Left ventricle myocardium inferior (tissue), 1 donor: ENCODE results near the gene BUD13. TPM values are rescaled to one million over a fixed set of nuclear protein-coding genes. Genes with fewer than 3 reads are reported as not detected.

Experiments used
- DNase-seq: peaks from one replicate; pipeline ENCODE4 v3.0.0-alpha.2; 2020
- H3K27ac ChIP-seq: fragments of 200-600 bp; replicated peaks from 2 replicates; pipeline ENCODE4 v1.8.0; 2021
- H3K27me3 ChIP-seq: fragments of 200-600 bp; 2 replicates; pipeline ENCODE4 v1.8.0; 2021; ENCODE audit warnings: low read depth
- H3K36me3 ChIP-seq: fragments of 200-600 bp; 2 replicates; pipeline ENCODE4 v1.8.0; 2021
- H3K4me1 ChIP-seq: fragments of 200-600 bp; 2 replicates; pipeline ENCODE4 v1.8.0; 2021
- H3K4me3 ChIP-seq: fragments of 200-600 bp; 2 replicates; pipeline ENCODE4 v1.8.0; 2021; ENCODE audit warnings: mild to moderate bottlenecking, moderate library complexity
- H3K9me3 ChIP-seq: fragments of 200-600 bp; replicated peaks from 2 replicates; pipeline ENCODE4 v1.8.0; 2021
- intact Hi-C: fragments of 100-400 bp; cut with micrococcal nuclease; formaldehyde crosslinking; loops from one replicate; pipeline ENCODE4 v1.11.0; 2022
- total RNA-seq: library from RNA; stranded (reverse); fragmentation: NEBNext Ultra II Directional; extraction: Animal tissue kit (Norgen Biotek cat#: 25700); gene quantifications from one replicate; pipeline ENCODE4 v1.2.1, GENCODE V29; 2021
- TF ChIP-seq, protein P1 (sequence below): fragments of 200-600 bp; IDR thresholded peaks from 2 replicates; pipeline ENCODE4 v1.8.0; 2021; ENCODE audit warnings: antibody characterized with exemption, mild to moderate bottlenecking, borderline replicate concordance
- donor health status: DM: no; HTN: yes; CAD: no; lungs with severe emphysema.

Gene BUD13
- total RNA-seq, 1 donor from 2014 or later, result 7.1 TPM

DNA sequence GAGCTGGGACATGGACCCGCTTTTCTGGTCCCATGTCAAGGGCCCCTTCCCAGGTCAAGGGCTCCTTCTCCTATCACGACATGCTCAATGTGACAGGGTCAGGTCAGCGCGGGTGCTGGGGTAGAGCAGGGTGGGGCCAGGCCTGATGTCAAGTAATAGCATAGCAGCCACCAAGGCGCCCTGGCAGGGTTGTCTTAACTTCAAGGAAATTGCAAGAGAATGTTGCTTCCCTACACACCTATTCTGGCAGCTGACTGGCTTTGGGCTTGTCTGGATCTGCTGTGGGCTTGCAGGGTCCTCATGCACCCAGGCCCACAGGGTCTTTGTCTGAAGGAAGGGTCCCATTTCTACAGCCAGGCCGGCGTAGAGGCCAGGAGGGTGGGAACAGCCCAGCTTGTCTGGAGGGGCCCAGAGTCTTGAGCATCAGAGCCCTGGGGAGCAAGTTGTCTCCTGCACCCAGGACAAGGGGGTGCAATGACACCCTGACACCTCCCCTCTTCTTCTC, 71.4 kb downstream of the BUD13 start:
- no peak for DNase-seq
- intact Hi-C loops, result no loop called here

DNA sequence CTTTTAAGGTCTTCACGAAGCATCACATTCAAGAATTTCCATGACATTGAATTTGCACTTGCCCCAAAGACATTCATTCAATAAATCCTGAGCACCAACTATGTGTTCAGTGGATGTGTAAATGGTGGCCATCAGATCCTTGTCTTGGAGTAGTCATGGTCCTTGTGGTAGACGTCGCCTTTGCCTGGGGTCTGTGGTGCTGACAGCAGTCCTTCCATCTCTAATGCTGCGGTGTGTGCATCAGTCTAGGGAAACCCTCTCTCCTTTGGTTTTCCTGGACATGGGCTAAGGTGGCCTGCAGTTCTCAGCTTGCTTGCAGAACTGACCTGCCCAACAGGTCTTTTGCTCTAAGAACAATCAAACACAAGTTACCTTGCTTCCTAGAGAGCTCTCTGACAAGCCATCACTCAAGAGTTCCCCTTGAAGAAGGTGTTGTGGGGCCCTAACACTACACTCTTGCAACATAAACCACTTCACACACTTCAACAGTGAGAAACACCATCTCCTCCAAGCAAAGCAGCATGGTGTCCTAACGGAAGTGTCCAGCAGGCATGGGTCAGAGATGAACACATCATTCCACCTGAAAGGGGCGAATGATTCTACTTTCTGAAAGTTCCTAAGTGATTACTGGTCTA, 72.1 kb downstream of the BUD13 start:
- TF ChIP-seq, protein P1, sequence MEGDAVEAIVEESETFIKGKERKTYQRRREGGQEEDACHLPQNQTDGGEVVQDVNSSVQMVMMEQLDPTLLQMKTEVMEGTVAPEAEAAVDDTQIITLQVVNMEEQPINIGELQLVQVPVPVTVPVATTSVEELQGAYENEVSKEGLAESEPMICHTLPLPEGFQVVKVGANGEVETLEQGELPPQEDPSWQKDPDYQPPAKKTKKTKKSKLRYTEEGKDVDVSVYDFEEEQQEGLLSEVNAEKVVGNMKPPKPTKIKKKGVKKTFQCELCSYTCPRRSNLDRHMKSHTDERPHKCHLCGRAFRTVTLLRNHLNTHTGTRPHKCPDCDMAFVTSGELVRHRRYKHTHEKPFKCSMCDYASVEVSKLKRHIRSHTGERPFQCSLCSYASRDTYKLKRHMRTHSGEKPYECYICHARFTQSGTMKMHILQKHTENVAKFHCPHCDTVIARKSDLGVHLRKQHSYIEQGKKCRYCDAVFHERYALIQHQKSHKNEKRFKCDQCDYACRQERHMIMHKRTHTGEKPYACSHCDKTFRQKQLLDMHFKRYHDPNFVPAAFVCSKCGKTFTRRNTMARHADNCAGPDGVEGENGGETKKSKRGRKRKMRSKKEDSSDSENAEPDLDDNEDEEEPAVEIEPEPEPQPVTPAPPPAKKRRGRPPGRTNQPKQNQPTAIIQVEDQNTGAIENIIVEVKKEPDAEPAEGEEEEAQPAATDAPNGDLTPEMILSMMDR, result no peak

More for the DNA sequence above, 71.4 kb downstream of the BUD13 start:
- Histone ChIP-seq H3K4me3 (no peak overlapping the region), H3K36me3 (no peaks in the 10 kb centered on the region), H3K4me1 (no peaks in the 10 kb centered on the region), H3K27ac (no peak overlapping the region), H3K9me3 (no peaks in the 10 kb centered on the region), H3K27me3 (peaks cover 38% of the 10 kb centered on the region)
- TF ChIP-seq, protein P1, result no peak

More for the DNA sequence above, 72.1 kb downstream of the BUD13 start:
- intact Hi-C loops, result no loop called here
- H3K36me3 ChIP-seq, result no peaks in the 10 kb centered on the region
- H3K4me1 ChIP-seq, result no peaks in the 10 kb centered on the region
- H3K27me3 ChIP-seq, result peaks cover 37% of the 10 kb centered on the region
- H3K9me3 ChIP-seq, result no peaks in the 10 kb centered on the region
- no peak overlapping the region for H3K27ac ChIP-seq
- no peak for DNase-seq
- no peak overlapping the region for H3K4me3 ChIP-seq

Other genes starting within 250 kb of the BUD13 start
- 26.4 TPM for gene ZPR1, start 15.0 kb upstream of the BUD13 start, total RNA-seq
- gene APOA5, start 18.9 kb upstream of the BUD13 start, total RNA-seq, result not detected
- not detected for gene APOA4, start 50.3 kb upstream of the BUD13 start, total RNA-seq
- gene APOC3, start 56.9 kb upstream of the BUD13 start, total RNA-seq, result not detected
- 62.6 TPM for gene APOA1, start 64.6 kb upstream of the BUD13 start, total RNA-seq